HL-60 (cell line): ENCODE data around the gene ANKS1A.
A peak's percentile ranks its signal among the peaks of the same experiment; 100 is the strongest.

Source experiments
- DNase-seq, 2 experiments: peaks; one replicate each; pipeline ENCODE4 v3.0.0-alpha.2; 2010 to 2020; ENCODE audit warnings: low read depth in 1 of 2, low spot score in 1 of 2
- H3K27ac ChIP-seq: fragments of 250-450 bp; sonication (Bioruptor Pico); replicated peaks from 2 replicates; pipeline ENCODE4 v1.5.1; 2020; ENCODE audit warnings: mild to moderate bottlenecking, moderate library complexity
- H3K27me3 ChIP-seq: fragments of 250-450 bp; sonication (Bioruptor Pico); 2 replicates; pipeline ENCODE4 v1.5.1; 2021; ENCODE audit warnings: mild to moderate bottlenecking, moderate library complexity; ENCODE audit not compliant: insufficient read depth, poor library complexity, severe bottlenecking
- H3K4me3 ChIP-seq: replicated peaks from 2 replicates; pipeline ENCODE4 v1.5.1; 2011; ENCODE audit warnings: mild to moderate bottlenecking, control low read depth, low read length; ENCODE audit not compliant: insufficient read depth
- GABPA ChIP-seq: IDR thresholded peaks from 2 replicates; pipeline ENCODE4 v1.6.1; 2012; ENCODE audit warnings: low read depth
- POLR2AphosphoS5 ChIP-seq: IDR thresholded peaks from 2 replicates; pipeline ENCODE4 v1.6.1; 2012; ENCODE audit warnings: low read depth
- SPI1 ChIP-seq: IDR thresholded peaks from 2 replicates; pipeline ENCODE4 v1.6.1; 2012; ENCODE audit warnings: low read depth, mild to moderate bottlenecking, borderline replicate concordance
- TF ChIP-seq, protein P1 (sequence below): IDR thresholded peaks from 2 replicates; pipeline ENCODE4 v1.6.1; 2012; ENCODE audit warnings: low read depth; ENCODE audit not compliant: insufficient replicate concordance
- TF ChIP-seq, protein P2 (sequence below): IDR thresholded peaks from one replicate; pipeline ENCODE4 v1.5.1; 2011; ENCODE audit warnings: low read length, control low read depth, inconsistent platforms; ENCODE audit not compliant: insufficient read depth

ANKS1A gene

DNA sequence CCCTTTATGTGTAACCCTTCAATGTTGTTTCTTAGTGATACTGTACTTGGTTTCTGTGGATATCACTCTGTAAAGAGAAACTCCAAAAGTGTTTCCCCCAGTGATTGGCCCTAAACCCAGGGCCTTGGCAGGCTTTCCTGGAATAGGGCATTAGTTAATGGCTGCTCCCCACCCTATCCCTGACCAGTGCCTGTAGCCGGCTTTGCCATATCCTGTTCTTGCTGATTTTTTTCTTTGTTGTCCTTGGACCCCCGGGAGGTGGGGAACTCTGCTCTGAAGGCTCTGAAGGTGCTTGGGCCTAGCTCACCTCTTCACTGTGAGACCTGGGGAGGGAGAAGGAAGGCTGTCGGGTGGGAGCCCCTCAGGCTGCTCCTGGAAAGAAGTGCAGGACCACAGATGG, 131.9 kb downstream of the ANKS1A start:
- H3K4me3 ChIP-seq: no peak overlapping the region
- H3K27ac ChIP-seq: no peak overlapping the region
- TF ChIP-seq GABPA (no peak), SPI1 (no peak)
- no peak for DNase-seq
- no peaks in the 10 kb centered on the region for H3K27me3 ChIP-seq

DNA sequence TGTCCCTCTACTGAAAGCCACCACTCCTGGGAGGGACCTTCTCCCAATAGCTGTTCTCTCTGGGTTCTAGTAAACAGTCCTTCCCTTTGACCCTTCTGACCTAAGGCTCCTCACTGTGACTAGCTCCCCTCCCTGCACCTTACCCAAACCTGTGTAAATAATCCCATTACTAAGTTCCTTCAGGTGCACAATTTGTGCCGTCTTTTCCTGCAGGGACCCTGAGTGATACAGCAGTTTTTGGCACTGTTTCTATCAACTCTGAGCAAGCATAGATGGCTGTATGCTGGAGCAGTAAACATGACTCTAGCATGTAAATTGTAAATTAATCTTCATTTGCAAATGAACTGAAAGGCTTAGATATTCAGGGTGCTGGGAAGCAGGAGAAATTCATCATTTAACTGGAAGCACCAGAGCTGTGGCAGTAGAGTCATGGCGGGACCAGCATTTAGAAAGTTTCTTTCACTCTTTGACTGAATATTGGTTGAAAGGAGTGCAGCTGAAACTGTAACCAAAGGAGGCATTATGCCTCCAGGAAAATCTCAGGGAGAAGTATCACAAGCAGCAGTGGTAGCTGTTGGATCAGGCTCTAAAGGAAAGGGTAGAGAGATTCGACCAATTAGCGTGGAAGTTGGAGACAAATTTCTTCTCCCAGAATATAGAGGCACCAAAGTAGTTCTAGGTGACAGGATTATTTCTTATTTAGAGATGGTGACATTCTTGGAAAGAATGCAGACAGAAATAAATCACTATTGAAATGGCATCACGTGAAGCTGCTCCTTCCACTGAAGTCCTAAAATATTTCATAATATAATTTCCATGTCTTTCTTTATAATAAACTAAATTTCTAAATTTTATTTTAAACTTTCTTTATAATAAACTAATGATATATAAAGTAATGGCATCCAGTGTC, 134.3 kb downstream of the ANKS1A start:
- no peak for DNase-seq
- H3K4me3 ChIP-seq: no peak overlapping the region
- H3K27me3 ChIP-seq: no peaks in the 10 kb centered on the region
- no peak overlapping the region for H3K27ac ChIP-seq
- TF ChIP-seq, protein P1, sequence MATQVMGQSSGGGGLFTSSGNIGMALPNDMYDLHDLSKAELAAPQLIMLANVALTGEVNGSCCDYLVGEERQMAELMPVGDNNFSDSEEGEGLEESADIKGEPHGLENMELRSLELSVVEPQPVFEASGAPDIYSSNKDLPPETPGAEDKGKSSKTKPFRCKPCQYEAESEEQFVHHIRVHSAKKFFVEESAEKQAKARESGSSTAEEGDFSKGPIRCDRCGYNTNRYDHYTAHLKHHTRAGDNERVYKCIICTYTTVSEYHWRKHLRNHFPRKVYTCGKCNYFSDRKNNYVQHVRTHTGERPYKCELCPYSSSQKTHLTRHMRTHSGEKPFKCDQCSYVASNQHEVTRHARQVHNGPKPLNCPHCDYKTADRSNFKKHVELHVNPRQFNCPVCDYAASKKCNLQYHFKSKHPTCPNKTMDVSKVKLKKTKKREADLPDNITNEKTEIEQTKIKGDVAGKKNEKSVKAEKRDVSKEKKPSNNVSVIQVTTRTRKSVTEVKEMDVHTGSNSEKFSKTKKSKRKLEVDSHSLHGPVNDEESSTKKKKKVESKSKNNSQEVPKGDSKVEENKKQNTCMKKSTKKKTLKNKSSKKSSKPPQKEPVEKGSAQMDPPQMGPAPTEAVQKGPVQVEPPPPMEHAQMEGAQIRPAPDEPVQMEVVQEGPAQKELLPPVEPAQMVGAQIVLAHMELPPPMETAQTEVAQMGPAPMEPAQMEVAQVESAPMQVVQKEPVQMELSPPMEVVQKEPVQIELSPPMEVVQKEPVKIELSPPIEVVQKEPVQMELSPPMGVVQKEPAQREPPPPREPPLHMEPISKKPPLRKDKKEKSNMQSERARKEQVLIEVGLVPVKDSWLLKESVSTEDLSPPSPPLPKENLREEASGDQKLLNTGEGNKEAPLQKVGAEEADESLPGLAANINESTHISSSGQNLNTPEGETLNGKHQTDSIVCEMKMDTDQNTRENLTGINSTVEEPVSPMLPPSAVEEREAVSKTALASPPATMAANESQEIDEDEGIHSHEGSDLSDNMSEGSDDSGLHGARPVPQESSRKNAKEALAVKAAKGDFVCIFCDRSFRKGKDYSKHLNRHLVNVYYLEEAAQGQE: no peak
- no peak for TF ChIP-seq SPI1
- TF ChIP-seq POLR2AphosphoS5: no peak
- TF ChIP-seq, protein P2, sequence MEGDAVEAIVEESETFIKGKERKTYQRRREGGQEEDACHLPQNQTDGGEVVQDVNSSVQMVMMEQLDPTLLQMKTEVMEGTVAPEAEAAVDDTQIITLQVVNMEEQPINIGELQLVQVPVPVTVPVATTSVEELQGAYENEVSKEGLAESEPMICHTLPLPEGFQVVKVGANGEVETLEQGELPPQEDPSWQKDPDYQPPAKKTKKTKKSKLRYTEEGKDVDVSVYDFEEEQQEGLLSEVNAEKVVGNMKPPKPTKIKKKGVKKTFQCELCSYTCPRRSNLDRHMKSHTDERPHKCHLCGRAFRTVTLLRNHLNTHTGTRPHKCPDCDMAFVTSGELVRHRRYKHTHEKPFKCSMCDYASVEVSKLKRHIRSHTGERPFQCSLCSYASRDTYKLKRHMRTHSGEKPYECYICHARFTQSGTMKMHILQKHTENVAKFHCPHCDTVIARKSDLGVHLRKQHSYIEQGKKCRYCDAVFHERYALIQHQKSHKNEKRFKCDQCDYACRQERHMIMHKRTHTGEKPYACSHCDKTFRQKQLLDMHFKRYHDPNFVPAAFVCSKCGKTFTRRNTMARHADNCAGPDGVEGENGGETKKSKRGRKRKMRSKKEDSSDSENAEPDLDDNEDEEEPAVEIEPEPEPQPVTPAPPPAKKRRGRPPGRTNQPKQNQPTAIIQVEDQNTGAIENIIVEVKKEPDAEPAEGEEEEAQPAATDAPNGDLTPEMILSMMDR: no peak
- no peak for TF ChIP-seq GABPA

DNA sequence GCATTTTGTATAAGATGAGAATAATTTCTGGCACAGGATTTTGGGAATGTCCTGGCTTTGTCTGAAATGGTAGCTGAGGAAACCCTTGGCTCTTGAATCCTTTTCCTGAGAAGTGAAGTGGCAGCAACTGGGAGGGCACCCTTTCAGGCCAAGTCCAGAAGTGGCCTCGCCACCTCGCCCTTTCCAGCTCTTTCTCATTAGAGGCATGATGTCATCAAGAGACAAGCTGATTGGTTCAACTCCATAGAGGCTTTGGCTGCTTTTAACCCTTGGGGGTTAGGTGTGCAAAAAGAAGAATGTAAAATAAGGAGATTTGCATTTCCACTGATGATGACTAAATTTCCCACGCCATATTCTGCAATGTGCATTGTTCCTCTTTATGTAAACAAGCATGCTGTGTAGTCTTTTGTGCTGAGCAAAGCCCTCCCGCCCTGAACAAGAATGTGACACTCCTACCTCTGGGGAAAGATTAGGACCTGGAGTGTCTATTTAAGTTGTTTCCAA, 135.5 kb downstream of the ANKS1A start:
- Histone ChIP-seq H3K4me3 (no peak overlapping the region), H3K27ac (peak overlapping the region; percentile 18), H3K27me3 (no peaks in the 10 kb centered on the region)

More for the DNA sequence above, 135.5 kb downstream of the ANKS1A start:
- peak in 1 of 2 experiments; percentile 58 for DNase-seq
- TF ChIP-seq, protein P2: no peak
- TF ChIP-seq, protein P1: no peak
- TF ChIP-seq POLR2AphosphoS5 (no peak), SPI1 (no peak), GABPA (no peak)
